GM23248 (cell line): ENCODE results near the gene THBS2. TPM values are rescaled to one million over a fixed set of nuclear protein-coding genes. Genes with fewer than 3 reads are reported as not detected.

Experiments
- DNase-seq: peaks from one replicate; pipeline ENCODE4 v3.0.0-alpha.2; 2015
- H2AFZ ChIP-seq: fragments of 200-600 bp; sonication (generic); 2 replicates; pipeline ENCODE4 v1.6.1; 2016; ENCODE audit warnings: antibody characterized with exemption
- H3F3A ChIP-seq: fragments of 200-600 bp; sonication (generic); 2 replicates; pipeline ENCODE4 v1.6.1; 2016; ENCODE audit warnings: mild to moderate bottlenecking, antibody characterized with exemption, mixed run types; ENCODE audit not compliant: insufficient read depth
- H3K27ac ChIP-seq: fragments of 200-600 bp; sonication (generic); 2 replicates; pipeline ENCODE4 v1.5.1; 2016; ENCODE audit warnings: mild to moderate bottlenecking
- H3K27me3 ChIP-seq: fragments of 200-600 bp; sonication (generic); replicated peaks from 2 replicates; pipeline ENCODE4 v1.6.1; 2016; ENCODE audit warnings: mild to moderate bottlenecking; ENCODE audit not compliant: insufficient read depth
- H3K36me3 ChIP-seq: fragments of 200-600 bp; sonication (generic); 2 replicates; pipeline ENCODE4 v1.6.1; 2016; ENCODE audit warnings: low read depth, mild to moderate bottlenecking
- H3K4me1 ChIP-seq: fragments of 200-600 bp; sonication (generic); 2 replicates; pipeline ENCODE4 v1.6.1; 2016; ENCODE audit warnings: mild to moderate bottlenecking; ENCODE audit not compliant: insufficient read depth
- H3K4me2 ChIP-seq: fragments of 200-600 bp; sonication (generic); one replicate; pipeline ENCODE4 v1.6.1; 2016; ENCODE audit warnings: mild to moderate bottlenecking; ENCODE audit not compliant: unreplicated experiment
- H3K4me3 ChIP-seq: fragments of 200-600 bp; sonication (generic); 2 replicates; pipeline ENCODE4 v1.5.1; 2016; ENCODE audit warnings: mild to moderate bottlenecking
- H3K79me2 ChIP-seq: fragments of 200-600 bp; sonication (generic); 2 replicates; pipeline ENCODE4 v1.6.1; 2016; ENCODE audit warnings: mild to moderate bottlenecking; ENCODE audit not compliant: insufficient read depth
- H3K9ac ChIP-seq: fragments of 200-600 bp; sonication (generic); 2 replicates; pipeline ENCODE4 v1.6.1; 2016; ENCODE audit warnings: mild to moderate bottlenecking
- H3K9me2 ChIP-seq: fragments of 200-600 bp; sonication (generic); 2 replicates; pipeline ENCODE4 v1.6.1; 2016; ENCODE audit warnings: mixed run types, mild to moderate bottlenecking, moderate library complexity; ENCODE audit not compliant: insufficient read depth
- H3K9me3 ChIP-seq: fragments of 200-600 bp; sonication (generic); one replicate; pipeline ENCODE4 v1.6.1; 2017; ENCODE audit warnings: low read depth
- H4K20me1 ChIP-seq: fragments of 200-600 bp; sonication (generic); 2 replicates; pipeline ENCODE4 v1.6.0; 2016; ENCODE audit not compliant: insufficient read depth
- EZH2 ChIP-seq: fragments of 200-600 bp; sonication (generic); IDR thresholded peaks from 2 replicates; pipeline ENCODE4 v1.6.1; 2018; ENCODE audit warnings: antibody characterized with exemption, mild to moderate bottlenecking; ENCODE audit not compliant: insufficient read depth, poor library complexity, severe bottlenecking
- EZH2phosphoT487 ChIP-seq: fragments of 200-600 bp; sonication (generic); IDR thresholded peaks from 2 replicates; pipeline ENCODE4 v1.6.1; 2018; ENCODE audit warnings: antibody characterized with exemption, moderate library complexity, mild to moderate bottlenecking, low read depth; ENCODE audit not compliant: insufficient read depth
- WGBS, 2 experiments: methylation state at CpG; one replicate each; pipeline ENCODE4 v1.1.6; 2015 to 2017; ENCODE audit warnings: low lambda C conversion rate in 2 of 2, low coverage in 1 of 2; ENCODE audit errors: missing lambda C conversion rate in 2 of 2; 5-methylcytosine and 5-hydroxymethylcytosine counted together
- in situ Hi-C: fragments of 300-500 bp; cut with MboI; formaldehyde crosslinking; loops from 2 replicates; pipeline ENCODE4 v1.15.0; 2020
- polyA plus RNA-seq: library from polyadenylated mRNA; unstranded; fragments of >200 nt; fragmentation: Nextera tagmentation; extraction: Ambion mirVana; gene quantifications from 2 replicates; pipeline ENCODE4 v1.2.1, GENCODE V29; 2016
- total RNA-seq: library from RNA; depleted of rRNA; stranded (reverse); fragments of >200 nt; shearing (Covaris generic); gene quantifications from 2 replicates; pipeline ENCODE4 v1.2.3, GENCODE V29; 2014

The THBS2 gene
- total and polyA plus RNA-seq, 2 experiments from 2014 or later: 77.8 to 137 TPM

- Histone ChIP-seq H3K79me2 (no peaks in the 10 kb centered on the region), H3K27ac (no peak overlapping the region), H3K4me1 (peaks cover 26% of the 10 kb centered on the region), H3K4me2 (no peak overlapping the region), H3K9me2 (no peaks in the 10 kb centered on the region), H3F3A (peaks cover 5% of the 10 kb centered on the region), H2AFZ (no peak overlapping the region), H3K9ac (no peak overlapping the region), H3K9me3 (no peaks in the 10 kb centered on the region), H3K4me3 (no peak overlapping the region), H3K36me3 (no peaks in the 10 kb centered on the region), H4K20me1 (no peaks in the 10 kb centered on the region), H3K27me3 (no peaks in the 10 kb centered on the region)
- TF ChIP-seq EZH2phosphoT487 (no peak), EZH2 (no peak)
- DNase-seq: no peak
- in situ Hi-C loops: no loop called here
- WGBS, 2 experiments: 89 to 91% methylated on average over 23 to 25 of the region's 25 CpGs
These were observed 67.0 kb downstream of the THBS2 start for GRCh38 chr6:169186496-169187169.

GRCh38 chr6:169185692-169186485, 67.8 kb downstream of the THBS2 start:
- no peaks in the 10 kb centered on the region for H3K36me3 ChIP-seq
- peaks cover 4% of the 10 kb centered on the region for H3F3A ChIP-seq
- H3K9ac ChIP-seq: no peak overlapping the region
- H3K4me1 ChIP-seq: peaks cover 19% of the 10 kb centered on the region
- no peak overlapping the region for H3K4me3 ChIP-seq
- TF ChIP-seq EZH2phosphoT487 (no peak), EZH2 (no peak)
- H3K9me3 ChIP-seq: no peaks in the 10 kb centered on the region
- no peaks in the 10 kb centered on the region for H3K9me2 ChIP-seq
- H3K27me3 ChIP-seq: no peaks in the 10 kb centered on the region
- DNase-seq: no peak
- no peak overlapping the region for H3K27ac ChIP-seq
- no peaks in the 10 kb centered on the region for H4K20me1 ChIP-seq
- in situ Hi-C loops: no loop called here
- no peaks in the 10 kb centered on the region for H3K79me2 ChIP-seq
- no peak overlapping the region for H3K4me2 ChIP-seq
- 91 to 92% methylated on average over 25 to 26 of the region's 26 CpGs for WGBS, 2 experiments
- no peak overlapping the region for H2AFZ ChIP-seq

- no peak for DNase-seq
- H3K36me3 ChIP-seq: no peaks in the 10 kb centered on the region
- peaks cover 11% of the 10 kb centered on the region for H3K4me1 ChIP-seq
- no peaks in the 10 kb centered on the region for H3K9me2 ChIP-seq
- H3K79me2 ChIP-seq: no peaks in the 10 kb centered on the region
- H3K4me3 ChIP-seq: no peak overlapping the region
- H4K20me1 ChIP-seq: no peaks in the 10 kb centered on the region
- in situ Hi-C loops: no loop called here
- no peak overlapping the region for H3K9ac ChIP-seq
- H3K27ac ChIP-seq: no peak overlapping the region
- 91 to 93% methylated on average over 20 of the region's 20 CpGs for WGBS, 2 experiments
- H3K4me2 ChIP-seq: no peak overlapping the region
- no peak overlapping the region for H2AFZ ChIP-seq
- H3K27me3 ChIP-seq: no peaks in the 10 kb centered on the region
- TF ChIP-seq EZH2: no peak
- no peak for TF ChIP-seq EZH2phosphoT487
- no peaks in the 10 kb centered on the region for H3F3A ChIP-seq
- no peaks in the 10 kb centered on the region for H3K9me3 ChIP-seq
These were observed 68.6 kb downstream of the THBS2 start for GRCh38 chr6:169185011-169185521.

GRCh38 chr6:169184419-169184818, 69.2 kb downstream of the THBS2 start:
- Histone ChIP-seq H2AFZ (no peak overlapping the region), H3K9me2 (no peaks in the 10 kb centered on the region), H3K9me3 (no peaks in the 10 kb centered on the region), H3K4me1 (peaks cover 4% of the 10 kb centered on the region), H3K4me2 (no peak overlapping the region), H3K27ac (no peak overlapping the region), H3F3A (no peaks in the 10 kb centered on the region), H3K9ac (no peak overlapping the region), H4K20me1 (no peaks in the 10 kb centered on the region), H3K4me3 (no peak overlapping the region), H3K79me2 (no peaks in the 10 kb centered on the region), H3K27me3 (no peaks in the 10 kb centered on the region), H3K36me3 (no peaks in the 10 kb centered on the region)
- 96% methylated on average over 3 of the region's 3 CpGs for WGBS, 2 experiments
- TF ChIP-seq EZH2 (no peak), EZH2phosphoT487 (no peak)
- no peak for DNase-seq
- in situ Hi-C loops: no loop called here
